HG03432 (cell line): ENCODE results near the gene COA3.
"Not testable (repeated sequence)": the region's sequence is repeated elsewhere in the genome, so short reads cannot be mapped to it uniquely, and the experiment has no call there.

Source experiments
- ATAC-seq: cut with Tn5 transposase; IDR thresholded peaks from one replicate; pipeline ENCODE4 v1.9.1; 2021; ENCODE audit warnings: mild to moderate bottlenecking, moderate library complexity; ENCODE audit not compliant: unreplicated experiment

The COA3 gene

DNA sequence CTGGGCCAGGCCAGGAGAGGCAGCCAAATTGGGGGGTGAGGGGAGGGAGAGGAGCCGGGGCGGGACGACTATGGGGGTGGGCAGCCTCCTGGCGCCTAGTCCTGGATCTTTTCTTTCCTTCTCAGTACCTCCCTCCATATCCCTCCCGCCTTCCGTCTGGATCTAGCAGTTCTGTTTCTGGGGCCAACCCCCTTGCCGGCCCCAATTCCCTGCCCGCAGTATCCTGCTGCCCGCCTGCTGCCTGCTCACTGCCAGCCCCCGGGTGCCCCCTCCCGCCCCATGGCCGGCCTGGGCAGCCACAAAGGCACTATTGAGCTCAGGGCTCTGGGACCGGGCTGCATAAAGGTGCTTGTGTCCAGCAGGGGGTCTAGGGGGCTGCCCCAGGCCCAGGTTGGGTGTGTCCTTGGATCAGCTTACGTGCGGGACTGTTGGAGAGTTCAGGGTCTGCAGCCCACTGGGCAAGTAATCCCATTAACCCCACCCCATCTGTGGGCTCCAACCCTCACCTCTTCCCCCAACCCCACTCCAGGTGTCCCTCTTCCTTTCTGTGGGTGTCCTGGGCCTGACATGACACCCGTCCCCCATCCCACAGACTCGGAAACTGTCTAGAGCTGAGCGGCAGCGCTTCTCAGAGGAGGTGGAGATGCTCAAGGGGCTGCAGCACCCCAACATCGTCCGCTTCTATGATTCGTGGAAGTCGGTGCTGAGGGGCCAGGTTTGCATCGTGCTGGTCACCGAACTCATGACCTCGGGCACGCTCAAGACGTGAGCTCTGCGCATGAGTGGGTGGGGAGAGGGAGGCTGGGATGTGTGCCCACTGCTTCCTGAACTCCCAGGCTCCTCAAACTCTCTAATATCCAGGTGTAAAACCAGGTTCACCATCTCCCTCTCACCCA, 16.1 kb downstream of the COA3 start:
- ATAC-seq = no peak

DNA sequence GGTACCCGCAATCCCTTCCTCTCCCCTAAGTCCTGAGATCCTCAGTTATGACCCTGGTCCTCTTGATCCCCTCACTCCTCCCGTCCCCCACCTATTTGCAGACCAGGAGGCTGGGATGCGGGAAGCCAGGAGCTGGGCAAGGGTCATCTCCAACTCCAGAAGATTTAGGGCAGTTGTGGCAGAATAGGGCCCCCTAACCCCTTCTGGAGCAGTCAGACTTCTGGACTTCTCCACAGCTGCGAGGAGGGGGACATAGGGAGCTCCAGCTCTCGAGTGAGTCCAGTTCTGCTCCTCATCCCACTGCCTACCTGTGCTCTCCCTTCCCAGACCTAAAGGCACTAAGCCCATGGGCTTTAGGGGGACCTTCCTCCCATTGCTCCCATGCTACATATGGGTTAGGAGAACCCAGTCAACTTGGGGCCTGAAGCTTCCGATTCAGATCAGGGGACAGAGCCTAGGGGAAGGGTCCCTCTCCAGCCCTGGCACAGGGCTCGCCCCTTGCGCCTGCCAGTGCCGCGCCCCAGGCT, 16.8 kb downstream of the COA3 start:
- no peak for ATAC-seq

DNA sequence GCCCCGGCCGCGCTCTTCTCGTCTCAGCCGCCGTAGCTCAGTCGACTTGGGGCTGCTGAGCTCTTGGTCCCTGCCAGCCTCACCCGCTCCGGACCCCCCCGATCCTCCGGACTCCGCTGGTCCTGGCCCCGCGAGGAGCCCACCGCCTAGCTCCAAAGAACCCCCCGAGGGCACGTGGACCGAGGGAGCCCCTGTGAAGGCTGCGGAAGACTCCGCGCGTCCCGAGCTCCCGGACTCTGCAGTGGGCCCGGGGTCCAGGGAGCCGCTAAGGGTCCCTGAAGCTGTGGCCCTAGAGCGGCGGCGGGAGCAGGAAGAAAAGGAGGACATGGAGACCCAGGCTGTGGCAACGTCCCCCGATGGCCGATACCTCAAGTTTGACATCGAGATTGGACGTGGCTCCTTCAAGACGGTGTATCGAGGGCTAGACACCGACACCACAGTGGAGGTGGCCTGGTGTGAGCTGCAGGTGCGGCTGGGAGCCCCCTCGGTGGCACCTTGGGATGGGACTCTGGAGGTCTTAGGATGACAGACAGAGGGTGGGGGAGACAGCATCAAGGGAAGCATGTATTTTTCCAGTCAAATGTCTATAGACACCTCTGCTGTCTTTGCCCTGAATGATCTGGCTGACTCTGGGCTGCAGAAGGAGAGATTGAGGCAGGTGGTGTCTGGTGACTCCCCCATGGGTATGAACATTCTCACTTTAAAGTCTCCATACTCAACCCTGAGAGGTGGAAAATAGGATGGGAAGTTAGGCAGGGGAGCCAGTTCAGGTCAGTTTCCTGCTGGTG, 17.5 kb downstream of the COA3 start:
- ATAC-seq = no peak

DNA sequence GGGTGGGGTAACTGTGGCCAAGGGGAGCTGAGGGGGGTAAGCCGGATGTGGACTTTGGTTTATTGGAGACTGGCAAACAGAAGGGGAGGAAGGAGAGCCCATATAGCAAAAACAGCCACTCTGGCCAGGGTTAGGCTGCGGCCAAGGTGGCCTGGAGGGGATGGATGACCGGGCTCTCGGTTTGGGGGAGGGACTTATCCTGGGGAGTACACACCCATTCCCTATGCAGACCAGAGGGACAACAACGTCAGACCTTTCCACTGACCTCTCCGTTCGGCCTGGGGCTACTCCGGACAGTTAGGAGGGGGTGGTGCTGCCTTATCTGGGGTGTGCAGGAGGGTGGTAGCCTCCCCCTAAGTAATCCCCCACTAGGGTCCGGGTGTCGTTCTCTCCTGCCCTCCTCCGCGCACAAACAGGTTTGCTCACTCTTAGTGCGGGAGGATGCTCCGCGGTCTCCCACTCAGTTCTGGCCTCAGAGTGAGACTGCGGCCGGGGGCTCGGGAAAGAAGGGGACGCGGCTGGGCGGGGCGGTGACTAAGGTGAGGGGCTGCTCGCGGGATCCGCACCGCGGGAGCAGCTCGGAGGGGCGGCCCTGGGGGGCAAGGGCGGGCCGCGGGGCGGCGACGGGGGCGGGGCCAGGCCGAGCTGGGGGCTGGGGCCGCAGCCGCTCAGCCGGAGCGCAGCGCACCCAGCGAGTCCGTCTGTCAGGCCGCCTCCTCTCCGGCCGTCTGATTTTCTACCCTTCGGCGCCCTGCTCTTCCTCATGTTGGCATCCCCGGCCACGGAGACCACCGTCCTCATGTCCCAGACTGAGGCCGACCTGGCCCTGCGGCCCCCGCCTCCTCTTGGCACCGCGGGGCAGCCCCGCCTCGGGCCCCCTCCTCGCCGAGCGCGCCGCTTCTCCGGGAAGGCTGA, 18.3 kb downstream of the COA3 start, which contains the start of gene WNK4:
WNK4 (plus strand) TSS at position 675 of the 915 bp plus-strand sequence; CDS start at position 764, 89 bp downstream.
- no peak for ATAC-seq

DNA sequence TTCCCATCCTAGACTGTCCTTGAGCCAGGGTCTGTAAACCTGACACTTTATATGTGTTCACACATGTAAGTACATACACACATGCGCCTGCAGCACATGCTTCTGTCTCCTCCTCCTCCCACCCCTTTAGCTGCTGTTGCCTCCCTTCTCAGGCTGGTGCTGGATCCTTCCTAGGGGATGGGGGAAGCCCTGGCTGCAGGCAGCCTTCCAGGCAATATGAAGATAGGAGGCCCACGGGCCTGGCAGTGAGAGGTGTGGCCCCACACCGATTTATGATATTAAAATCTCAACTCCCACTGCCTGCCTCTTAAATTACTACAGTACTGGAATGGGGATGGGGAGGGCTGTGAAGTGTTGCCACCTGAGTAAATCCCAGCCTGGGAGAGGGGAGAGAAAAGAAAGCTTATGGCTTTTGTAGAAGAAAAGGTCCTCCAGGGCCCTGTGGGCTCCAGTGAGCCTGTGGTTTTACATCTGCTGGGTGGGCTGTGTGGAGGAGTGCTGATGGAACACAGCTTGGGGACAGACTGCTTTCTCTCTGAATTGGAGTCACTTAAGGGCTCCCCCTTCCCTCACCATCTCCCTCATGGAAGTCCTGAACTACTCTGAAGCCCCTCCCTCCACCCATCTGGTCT, 19.1 kb downstream of the COA3 start:
- no peak for ATAC-seq

DNA sequence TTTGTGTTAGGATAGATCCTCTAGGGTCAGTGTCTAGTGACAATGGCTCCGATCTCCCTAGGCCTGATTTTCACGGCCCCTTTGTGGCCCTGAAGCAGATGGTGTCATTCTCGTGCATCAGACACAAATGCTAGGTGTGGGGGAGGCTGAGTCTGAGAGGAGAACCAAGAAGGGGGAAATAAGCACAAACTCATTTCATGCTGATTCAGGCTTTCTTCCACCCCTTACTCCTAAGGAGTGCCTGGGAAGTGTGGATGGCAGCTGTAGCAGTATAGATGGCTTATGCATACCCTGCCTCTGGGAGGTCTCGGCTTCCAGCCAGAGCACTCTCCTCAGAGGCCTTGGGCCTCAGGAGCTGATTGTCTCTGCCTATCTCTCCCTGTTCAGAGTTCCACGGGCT, 19.9 kb downstream of the COA3 start:
- no peak for ATAC-seq

DNA sequence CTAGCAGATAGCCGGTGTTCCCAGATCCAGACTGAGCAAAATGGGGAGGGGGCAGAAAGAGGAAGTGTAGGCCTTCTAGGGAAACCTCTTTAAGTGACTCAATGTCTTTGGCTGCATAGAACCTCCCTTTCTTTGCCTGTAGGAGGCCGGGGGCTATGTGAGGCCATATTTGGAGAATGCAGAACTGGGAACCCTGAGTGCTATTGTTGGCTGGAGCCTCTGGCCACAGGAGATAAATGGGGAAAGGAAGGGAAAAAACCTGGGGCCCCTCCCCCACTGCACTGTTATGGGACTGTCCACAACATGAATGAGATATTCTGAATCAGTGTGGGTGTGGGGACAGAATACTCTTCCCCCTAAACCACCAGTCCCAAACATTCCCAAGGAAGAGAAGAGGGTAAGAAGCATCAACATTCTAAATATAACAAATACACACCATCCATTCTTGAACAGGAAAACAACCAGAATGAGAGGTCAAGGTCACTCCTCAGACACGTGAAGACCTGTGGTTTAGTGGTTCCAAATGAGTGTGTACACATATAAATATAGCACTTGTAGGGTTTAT, 22.9 kb downstream of the COA3 start:
- no peak for ATAC-seq

DNA sequence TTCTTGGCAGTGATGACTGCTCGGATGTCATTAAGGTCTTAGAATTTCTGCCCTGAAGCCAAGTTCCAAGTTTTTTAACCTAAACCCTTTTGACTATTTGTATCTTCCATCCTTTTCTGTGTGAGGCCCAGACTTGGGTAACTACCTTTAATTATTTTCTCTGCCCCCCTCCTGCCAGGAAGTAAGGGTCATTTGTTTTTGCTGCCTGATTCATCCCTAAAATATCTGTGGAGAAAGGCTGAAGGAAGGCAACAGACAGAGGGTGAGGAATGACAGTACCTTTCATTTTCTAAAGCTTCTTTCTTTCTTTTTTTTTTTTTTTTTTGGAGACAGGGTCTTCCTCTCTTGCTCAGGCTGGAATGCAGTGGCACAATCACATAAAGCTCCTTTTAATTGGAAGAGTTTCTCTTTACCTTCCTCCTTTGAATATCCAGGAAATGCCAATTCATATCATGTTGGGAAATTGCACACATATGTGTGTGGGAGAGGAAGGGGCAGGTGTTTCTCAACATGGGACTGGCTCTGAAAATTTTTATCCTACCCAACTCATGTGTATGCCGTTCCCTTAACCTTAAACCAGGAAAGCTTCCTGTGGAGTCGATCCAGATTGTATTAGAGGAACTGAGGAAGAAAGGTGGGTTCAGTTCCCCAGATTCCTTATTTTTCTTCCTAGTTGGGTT, 24.3 kb downstream of the COA3 start:
- ATAC-seq = no peak

DNA sequence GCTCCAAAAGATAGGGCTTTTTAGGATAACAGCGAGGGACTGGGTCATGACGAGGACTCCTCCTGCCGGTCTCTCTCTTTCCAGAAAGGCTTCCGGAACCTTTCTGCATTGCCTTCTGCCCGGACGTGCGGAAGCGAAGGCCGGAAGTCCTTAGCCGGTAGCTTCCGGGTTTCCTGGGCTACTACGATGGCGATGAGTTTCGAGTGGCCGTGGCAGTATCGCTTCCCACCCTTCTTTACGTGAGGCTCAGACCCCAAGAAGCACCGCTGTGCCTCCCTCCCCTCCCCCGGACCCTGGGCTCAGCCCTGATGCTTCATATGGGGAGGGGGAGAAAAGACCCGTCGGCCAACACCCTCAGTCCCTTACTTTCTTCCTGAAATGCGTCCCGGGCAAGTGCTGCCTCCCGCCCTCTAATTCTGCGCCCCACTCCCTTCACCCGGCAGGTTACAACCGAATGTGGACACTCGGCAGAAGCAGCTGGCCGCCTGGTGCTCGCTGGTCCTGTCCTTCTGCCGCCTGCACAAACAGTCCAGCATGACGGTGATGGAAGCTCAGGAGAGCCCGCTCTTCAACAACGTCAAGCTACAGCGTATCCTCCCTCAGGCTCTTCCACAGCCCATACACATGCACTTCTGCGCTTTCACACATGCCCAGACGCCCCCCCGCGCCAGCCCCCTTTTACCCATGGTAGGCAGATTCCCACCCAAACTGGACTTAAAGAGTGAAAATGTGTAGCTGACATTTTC, 25.0 kb downstream of the COA3 start, which contains the start of gene VPS25:
VPS25 (plus strand) TSS at position 160 of the 746 bp plus-strand sequence; CDS start at position 187, 27 bp downstream.
- ATAC-seq = peak; percentile 77

DNA sequence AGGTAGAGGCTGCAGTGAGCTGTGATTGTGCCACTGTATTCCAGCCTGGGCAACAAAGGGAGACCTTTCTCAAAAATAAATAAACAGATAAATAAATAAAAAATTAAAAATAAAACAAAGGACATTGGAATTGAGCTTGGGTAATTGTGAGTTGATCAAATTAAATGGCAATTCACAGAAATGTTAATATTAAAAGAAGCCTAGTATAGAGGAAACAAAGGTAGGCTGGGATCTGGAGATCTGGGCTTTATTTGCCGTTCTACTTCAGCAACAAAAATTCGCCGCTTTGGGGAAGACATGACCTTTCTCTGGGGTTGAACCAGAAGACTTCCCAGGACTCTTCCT, 25.6 kb downstream of the COA3 start:
- no peak for ATAC-seq

DNA sequence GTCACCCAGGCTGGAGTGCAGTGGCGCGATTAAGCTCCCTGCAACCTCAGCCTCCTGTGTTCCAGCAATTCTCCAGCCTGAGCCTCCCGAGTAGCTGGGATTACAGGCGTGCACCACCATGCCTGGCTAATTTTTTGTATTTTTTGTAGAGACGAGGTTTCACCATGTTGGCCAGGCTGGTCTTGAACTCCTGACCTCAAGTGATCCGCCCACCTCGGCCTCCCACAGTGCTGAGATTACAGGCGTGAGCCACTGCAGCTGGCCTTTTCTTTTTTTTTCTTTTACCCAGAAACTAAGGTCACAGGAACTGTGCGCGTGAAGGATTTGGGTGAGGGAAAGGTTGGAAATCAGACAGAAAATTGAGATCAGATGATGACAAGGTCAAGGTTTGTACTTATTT, 28.5 kb downstream of the COA3 start:
- not testable (repeated sequence) for ATAC-seq

DNA sequence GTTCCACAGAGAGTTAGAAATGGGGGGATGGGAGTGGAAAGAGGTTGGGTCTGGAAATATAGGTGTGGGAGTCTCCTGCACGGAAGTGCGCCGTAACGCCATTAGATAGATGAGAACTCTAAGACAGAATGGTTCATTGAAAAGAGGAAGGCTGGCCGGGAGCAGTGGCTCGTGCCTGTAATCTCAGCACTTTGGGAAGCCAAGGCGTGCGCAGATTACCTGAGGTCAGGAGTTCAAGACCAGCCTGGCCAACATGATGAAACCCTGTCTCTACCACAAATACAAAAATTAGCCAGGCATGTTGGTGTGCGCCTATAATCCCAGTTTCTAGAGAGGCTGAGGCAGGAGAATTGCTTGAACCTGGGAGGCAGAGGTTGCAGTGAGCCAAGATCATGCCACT, 30.5 kb downstream of the COA3 start:
- not testable (repeated sequence) for ATAC-seq

DNA sequence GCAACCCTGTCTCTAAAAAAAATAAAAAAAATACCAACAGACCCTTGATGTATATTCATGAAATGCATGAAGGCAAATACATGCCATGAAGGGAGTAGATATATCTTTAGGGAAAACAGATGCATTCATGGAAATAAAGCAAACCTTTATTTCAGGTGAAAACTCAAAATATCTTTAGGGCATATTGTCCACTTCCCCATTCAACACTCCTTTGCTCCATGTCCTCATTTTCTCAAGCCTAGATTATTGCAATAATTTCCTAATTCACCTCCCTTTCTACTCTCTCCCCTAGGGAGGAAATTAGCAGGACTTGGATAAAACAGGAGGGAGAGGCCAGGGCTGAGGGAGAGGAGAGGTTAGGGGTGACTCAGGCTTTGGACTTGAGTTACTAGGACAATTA, 31.0 kb downstream of the COA3 start:
- no peak for ATAC-seq

DNA sequence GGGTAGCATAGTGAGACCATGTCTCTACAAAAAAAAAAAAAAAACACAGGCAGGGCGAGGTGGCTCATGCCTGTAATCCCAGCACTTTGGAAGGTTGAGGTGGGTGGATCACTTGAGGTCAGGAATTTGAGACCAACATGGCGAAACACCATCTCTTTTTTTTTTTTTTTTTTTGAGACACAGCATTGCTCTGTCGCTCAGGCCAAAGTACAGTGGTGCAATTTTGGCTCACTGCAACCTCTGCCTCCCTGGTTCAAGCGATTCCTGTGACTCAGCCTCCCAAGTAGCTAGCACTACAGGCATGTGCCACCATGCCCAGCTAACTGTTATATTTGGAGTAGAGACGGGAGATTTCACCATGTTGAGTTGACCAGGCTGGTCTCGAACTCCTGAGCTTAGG, 32.4 kb downstream of the COA3 start:
- ATAC-seq = no peak

DNA sequence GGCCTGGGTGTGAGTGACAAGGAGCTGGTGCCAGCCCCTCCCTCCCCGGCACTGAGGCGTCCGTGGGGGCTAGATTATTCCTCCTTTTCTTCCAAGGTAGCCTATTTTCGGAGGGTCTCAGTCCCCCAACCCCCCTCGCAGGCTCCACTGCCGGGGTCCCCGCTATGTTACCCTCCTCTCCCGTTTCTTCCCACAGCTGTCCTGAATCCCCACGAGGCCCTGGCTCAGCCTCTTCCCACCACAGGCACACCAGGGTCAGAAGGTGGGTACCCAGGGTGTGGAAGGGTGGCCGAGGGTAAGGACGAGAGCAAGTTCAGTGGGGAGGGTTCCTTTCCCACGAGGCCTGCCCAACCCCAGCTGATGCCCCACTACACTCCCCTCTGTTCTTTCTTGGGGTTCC, 36.9 kb downstream of the COA3 start:
- no peak for ATAC-seq

DNA sequence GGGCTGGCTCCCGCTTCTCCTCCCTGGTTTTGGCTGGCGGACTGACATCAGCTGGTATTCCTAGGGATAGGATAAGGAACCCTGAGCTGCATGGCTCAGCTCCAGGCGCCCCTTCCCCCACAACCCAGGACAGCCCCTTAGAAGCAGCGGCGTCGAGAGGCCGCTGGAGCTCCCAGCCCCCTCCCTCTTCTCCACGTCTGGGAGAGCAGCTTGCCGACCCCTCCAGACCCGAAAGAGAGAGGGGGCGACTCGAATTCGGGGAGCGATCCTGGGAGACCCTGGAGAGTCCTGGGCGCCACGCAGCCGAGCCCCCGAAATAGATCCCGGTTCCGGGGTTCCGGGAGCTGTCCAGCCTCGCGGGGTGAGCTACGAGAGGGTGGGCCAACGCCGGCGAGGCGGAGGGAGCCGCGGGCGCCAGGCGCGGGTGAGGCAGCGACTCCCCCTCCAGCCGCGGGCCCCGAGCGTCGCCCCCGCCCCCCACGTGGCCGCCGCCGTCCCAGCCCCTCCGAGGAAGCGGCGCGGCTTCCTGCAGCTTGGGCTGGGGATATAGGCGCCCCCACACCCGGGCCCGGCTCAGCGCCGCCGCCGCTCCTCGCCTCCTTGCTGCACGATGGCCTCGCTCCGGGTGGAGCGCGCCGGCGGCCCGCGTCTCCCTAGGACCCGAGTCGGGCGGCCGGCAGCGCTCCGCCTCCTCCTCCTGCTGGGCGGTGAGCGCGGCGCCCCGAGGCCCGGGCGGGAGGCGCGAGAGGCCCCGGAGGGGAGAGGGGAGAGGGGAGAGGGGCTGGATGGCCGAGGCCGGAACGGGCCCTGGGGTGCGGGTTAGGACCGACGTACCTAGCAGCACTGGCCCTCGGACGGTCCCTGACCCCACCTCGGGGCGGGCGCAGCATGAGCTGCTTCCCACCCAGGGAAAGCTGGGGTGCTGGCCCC, 37.6 kb downstream of the COA3 start, which contains the start of gene RAMP2:
RAMP2 (plus strand) TSS at position 576 of the 930 bp plus-strand sequence; CDS start at position 611, 35 bp downstream.
- ATAC-seq = no peak

DNA sequence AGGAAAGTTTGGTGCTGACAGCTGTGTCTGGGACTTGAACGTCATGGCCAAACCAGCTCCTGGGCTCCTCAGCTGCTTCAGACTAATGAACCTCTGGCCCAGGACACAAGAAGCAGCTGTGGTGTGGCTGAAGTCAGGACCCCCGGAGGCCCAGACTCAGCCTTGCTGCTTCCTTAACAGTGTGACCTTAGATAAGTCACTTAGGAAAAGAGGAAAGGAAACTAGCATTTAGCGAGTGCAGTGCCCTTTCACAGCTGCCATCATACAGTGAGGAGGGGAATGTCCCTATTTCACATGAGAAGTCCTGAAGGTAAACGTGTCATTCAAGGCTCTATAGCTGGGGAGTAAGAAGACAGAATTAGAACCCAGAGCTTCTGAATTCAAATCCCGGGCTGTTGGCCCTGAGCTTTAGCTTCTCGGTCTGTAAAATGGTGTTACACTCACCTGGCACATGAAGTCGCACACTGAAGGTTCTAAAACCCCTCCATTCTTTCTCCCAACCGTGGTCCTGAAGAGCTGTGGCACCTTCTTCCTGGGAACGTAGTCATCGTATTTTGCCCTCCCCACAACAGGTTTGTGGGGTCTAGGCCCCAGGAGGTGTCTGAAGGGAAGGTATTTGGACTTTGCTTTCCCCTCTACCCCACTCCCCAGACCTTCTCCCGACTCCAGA, 38.4 kb downstream of the COA3 start:
- ATAC-seq = peak; percentile 60
